Measurements from ENCODE around the gene PERP.
A peak's percentile ranks its signal among the peaks of the same experiment; 100 is the strongest.
"Not testable (repeated sequence)": the region's sequence is repeated elsewhere in the genome, so short reads cannot be mapped to it uniquely, and the experiment has no call there.

Gene PERP

GRCh38 chr6:138107078-138107751 lies at the start of gene PERP:
Gene PERP (minus strand): TSS chr6:138107419. CDS start chr6:138107340, 79 bp downstream.
- peak; percentile 68 to 81 for DNase-seq

- DNase-seq: no peak
Measured at GRCh38 chr6:138155443-138155842, 48.2 kb upstream of the PERP start.

- no peak for DNase-seq
Measured at GRCh38 chr6:138146544-138146943, 39.3 kb upstream of the PERP start.

GRCh38 chr6:138145402-138145801 lies 38.2 kb upstream of the PERP start:
- no peak for DNase-seq

- no peak for DNase-seq
Measured at GRCh38 chr6:138142806-138143205, 35.6 kb upstream of the PERP start.

- no peak for DNase-seq
Measured at GRCh38 chr6:138129190-138129589, 22.0 kb upstream of the PERP start.

GRCh38 chr6:138128096-138128495 lies 20.9 kb upstream of the PERP start:
- no peak for DNase-seq

GRCh38 chr6:138124096-138124495 lies 16.9 kb upstream of the PERP start:
- no peak for DNase-seq

- no peak for DNase-seq
Measured at GRCh38 chr6:138119976-138120375, 12.8 kb upstream of the PERP start.

GRCh38 chr6:138119229-138119628 lies 12.0 kb upstream of the PERP start:
- not testable (repeated sequence) for DNase-seq

- DNase-seq: no peak
Measured at GRCh38 chr6:138117376-138117914, 10.2 kb upstream of the PERP start.

- no peak for DNase-seq
Measured at GRCh38 chr6:138116661-138116999, 9.4 kb upstream of the PERP start.

- DNase-seq: peak; percentile 39
Measured at GRCh38 chr6:138115877-138116660, 8.8 kb upstream of the PERP start.

- DNase-seq: no peak
Measured at GRCh38 chr6:138115201-138115600, 8.0 kb upstream of the PERP start.

- DNase-seq: no peak
Measured at GRCh38 chr6:138113588-138114210, 6.5 kb upstream of the PERP start.

GRCh38 chr6:138110229-138110628 lies 3.0 kb upstream of the PERP start:
- DNase-seq: no peak

- DNase-seq: peak; percentile 83 to 87
Measured at GRCh38 chr6:138109042-138109997, 2.1 kb upstream of the PERP start.

GRCh38 chr6:138107752-138108592 lies 753 bp upstream of the PERP start:
- DNase-seq: peak; percentile 38 to 50

- no peak for DNase-seq
Measured at GRCh38 chr6:138106665-138107077, 548 bp downstream of the PERP start.

GRCh38 chr6:138105880-138106664 lies 1.1 kb downstream of the PERP start:
- DNase-seq: no peak

- DNase-seq: no peak
Measured at GRCh38 chr6:138105446-138105845, 1.8 kb downstream of the PERP start.

Data from activated T-cell treated with anti-CD3 and anti-CD28 coated beads, Interleukin-2, amount 50 U/mL, for 48 hours (primary cell).